IPS-NIHi7 (cell line): ENCODE measurements around the gene VCP.

ENCODE experiments used
- DNase-seq: peaks from one replicate; pipeline ENCODE4 v3.0.0; 2012; ENCODE audit warnings: mixed read lengths; ENCODE audit errors: extremely low spot score

VCP gene

GRCh38 chr9:35014517-35014916 lies 57.9 kb downstream of the VCP start:
- no peak for DNase-seq

DNA sequence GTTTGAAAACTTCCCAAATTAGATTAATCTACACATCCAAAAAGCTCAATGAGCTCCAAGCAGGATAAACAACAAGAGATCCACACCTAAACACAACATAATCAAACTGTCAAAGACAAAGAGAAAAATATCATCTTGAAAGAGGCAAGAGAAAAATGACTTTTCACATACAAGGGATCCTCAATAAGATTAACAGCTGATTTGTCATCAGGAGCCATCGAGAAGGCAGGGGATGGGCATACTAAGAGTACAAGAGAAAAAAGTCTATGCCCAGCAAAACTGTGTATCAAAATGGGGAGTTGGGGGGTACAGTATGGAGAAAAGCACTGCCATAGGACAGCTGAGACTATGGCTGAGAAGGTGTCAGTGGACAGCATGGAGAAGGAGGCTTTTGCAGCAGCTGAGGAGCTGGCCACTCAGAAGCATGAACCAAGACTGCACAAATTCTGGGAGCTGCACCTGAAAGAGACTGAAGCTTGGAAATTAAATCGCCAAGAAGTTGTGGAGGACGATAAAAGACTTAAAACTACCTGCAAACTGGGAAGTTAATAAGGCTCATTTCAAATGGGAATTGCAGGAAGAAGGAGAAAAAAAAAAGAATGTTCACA lies 62.0 kb downstream of the VCP start:
- no peak for DNase-seq
